ENCODE data around the gene RBM4B. TPM values are rescaled to one million over a fixed set of nuclear protein-coding genes. Genes with fewer than 3 reads are reported as not detected.

RBM4B gene
- total and polyA plus RNA-seq, 2 of the 13 experiments (the other 11 are each of a cell fraction or from before 2014, with no cell fraction given) = 25.8 to 32.4 TPM

GRCh38 chr11:66694732-66695207, 17.1 kb upstream of the RBM4B start (continued):
- TF ChIP-seq ZNF317 (CRISPR knock-in tag; IDR thresholded peaks at IDR 0.05) (no peak), STAT5B (CRISPR knock-in tag; IDR thresholded peaks at IDR 0.05) (no peak), RNF2 (conservative IDR thresholded peaks at IDR 0.05; ENCODE audit: low read depth) (no peak), SAP130 (CRISPR knock-in tag; IDR thresholded peaks at IDR 0.05; ENCODE audit: low read depth) (peak; percentile 72), HOXA9 (CRISPR knock-in tag; IDR thresholded peaks at IDR 0.05; ENCODE audit: borderline replicate concordance) (no peak), TAF1 (CRISPR knock-in tag; IDR thresholded peaks at IDR 0.05) (no peak), ISL2 (CRISPR knock-in tag; IDR thresholded peaks at IDR 0.05) (no peak), ZNF572 (CRISPR knock-in tag; IDR thresholded peaks at IDR 0.05) (0 out of 2 replicates have a peak, but pooled peaks have one; percentile 42), SP5 (CRISPR knock-in tag; IDR thresholded peaks at IDR 0.05; ENCODE audit: borderline replicate concordance, low read depth) (no peak; the same call in 1 of the 2 replicates), TOE1 (CRISPR knock-in tag; IDR thresholded peaks at IDR 0.05) (no peak), ZNF264 (CRISPR knock-in tag; IDR thresholded peaks at IDR 0.05) (0 out of 2 replicates have a peak, but pooled peaks have one; percentile 25), ZBTB39 (CRISPR knock-in tag; IDR thresholded peaks at IDR 0.05) (no peak), MED13 (CRISPR knock-in tag; IDR thresholded peaks at IDR 0.05) (no peak), ZNF713 (CRISPR knock-in tag; IDR thresholded peaks at IDR 0.05) (no peak), TFDP2 (CRISPR knock-in tag; IDR thresholded peaks at IDR 0.05) (no peak), ZNF562 (CRISPR knock-in tag; IDR thresholded peaks at IDR 0.05; ENCODE audit: borderline replicate concordance) (no peak), ARNT2 (CRISPR knock-in tag; IDR thresholded peaks at IDR 0.05; ENCODE audit: low read depth) (0 out of 2 replicates have a peak, but pooled peaks have one; percentile 54), FOXO1 (CRISPR knock-in tag; IDR thresholded peaks at IDR 0.05) (peak; percentile 71), POLR2G (IDR thresholded peaks at IDR 0.05; ENCODE audit: low read depth, low read length) (no peak)
- TF ChIP-seq, protein P1, sequence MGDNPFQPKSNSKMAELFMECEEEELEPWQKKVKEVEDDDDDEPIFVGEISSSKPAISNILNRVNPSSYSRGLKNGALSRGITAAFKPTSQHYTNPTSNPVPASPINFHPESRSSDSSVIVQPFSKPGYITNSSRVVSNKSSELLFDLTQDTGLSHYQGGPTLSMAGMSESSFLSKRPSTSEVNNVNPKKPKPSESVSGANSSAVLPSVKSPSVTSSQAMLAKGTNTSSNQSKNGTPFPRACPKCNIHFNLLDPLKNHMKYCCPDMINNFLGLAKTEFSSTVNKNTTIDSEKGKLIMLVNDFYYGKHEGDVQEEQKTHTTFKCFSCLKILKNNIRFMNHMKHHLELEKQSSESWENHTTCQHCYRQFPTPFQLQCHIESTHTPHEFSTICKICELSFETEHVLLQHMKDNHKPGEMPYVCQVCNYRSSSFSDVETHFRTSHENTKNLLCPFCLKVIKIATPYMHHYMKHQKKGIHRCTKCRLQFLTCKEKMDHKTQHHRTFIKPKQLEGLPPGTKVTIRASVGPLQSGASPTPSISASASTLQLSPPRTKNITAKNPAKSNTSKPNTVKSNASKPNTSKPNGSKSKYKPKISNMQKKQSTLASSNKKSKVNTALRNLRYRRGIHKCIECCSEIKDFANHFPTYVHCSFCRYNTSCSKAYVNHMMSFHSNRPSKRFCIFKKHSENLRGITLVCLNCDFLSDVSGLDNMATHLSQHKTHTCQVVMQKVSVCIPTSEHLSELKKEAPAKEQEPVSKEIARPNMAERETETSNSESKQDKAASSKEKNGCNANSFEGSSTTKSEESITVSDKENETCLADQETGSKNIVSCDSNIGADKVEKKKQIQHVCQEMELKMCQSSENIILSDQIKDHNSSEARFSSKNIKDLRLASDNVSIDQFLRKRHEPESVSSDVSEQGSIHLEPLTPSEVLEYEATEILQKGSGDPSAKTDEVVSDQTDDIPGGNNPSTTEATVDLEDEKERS (CRISPR knock-in tag; IDR thresholded peaks at IDR 0.05) = no peak
- TF ChIP-seq, protein P2, sequence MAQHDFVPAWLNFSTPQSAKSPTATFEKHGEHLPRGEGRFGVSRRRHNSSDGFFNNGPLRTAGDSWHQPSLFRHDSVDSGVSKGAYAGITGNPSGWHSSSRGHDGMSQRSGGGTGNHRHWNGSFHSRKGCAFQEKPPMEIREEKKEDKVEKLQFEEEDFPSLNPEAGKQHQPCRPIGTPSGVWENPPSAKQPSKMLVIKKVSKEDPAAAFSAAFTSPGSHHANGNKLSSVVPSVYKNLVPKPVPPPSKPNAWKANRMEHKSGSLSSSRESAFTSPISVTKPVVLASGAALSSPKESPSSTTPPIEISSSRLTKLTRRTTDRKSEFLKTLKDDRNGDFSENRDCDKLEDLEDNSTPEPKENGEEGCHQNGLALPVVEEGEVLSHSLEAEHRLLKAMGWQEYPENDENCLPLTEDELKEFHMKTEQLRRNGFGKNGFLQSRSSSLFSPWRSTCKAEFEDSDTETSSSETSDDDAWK (CRISPR knock-in tag; IDR thresholded peaks at IDR 0.05) = no peak
- TF ChIP-seq, protein P3, sequence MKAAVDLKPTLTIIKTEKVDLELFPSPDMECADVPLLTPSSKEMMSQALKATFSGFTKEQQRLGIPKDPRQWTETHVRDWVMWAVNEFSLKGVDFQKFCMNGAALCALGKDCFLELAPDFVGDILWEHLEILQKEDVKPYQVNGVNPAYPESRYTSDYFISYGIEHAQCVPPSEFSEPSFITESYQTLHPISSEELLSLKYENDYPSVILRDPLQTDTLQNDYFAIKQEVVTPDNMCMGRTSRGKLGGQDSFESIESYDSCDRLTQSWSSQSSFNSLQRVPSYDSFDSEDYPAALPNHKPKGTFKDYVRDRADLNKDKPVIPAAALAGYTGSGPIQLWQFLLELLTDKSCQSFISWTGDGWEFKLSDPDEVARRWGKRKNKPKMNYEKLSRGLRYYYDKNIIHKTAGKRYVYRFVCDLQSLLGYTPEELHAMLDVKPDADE (CRISPR knock-in tag; IDR thresholded peaks at IDR 0.05) = no peak

Measured in HepG2 (cell line).